IPS-11a (cell line): Measurements from ENCODE around the gene CTIF.

Experiments used
- H3K4me3 ChIP-seq: one replicate; pipeline ENCODE4 v1.5.1; 2013; ENCODE audit warnings: low read depth, low read length, control low read depth

Gene CTIF

DNA sequence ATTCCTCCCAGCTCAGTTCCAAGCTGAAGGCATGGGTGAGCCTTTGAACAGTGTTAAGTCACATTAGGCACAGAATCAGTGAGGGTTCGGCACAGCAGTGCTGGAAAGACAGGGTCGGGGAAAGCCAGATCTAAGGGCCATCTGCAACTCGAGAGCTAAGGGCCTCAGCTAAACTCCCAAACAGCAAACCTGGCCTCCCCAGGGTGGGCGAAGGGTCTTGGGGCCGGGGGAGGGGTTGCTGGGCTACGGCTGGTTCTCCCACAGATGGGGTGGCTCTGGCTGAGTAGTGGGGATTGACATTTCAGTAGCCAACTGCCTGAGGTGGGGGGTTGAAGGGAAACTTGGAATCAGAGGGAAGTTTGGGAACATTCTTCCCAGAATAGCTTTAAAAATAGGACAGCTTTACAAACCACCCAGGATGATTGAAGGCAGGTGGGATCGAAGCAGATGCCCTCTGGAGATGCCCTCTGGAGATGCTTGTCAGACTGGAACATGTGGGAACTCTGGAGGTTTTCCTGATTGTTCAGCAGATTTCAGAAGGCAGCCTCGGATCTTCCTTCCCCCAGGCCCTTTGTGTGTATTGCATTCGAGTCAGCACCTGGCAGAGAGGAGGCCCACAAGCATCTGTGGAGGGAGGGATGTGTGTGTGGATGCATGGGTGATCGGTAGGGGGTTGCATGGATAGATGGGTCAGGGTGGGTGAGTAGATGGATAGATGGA lies 255.6 kb downstream of the CTIF start:
- H3K4me3 ChIP-seq, result no peak overlapping the region

DNA sequence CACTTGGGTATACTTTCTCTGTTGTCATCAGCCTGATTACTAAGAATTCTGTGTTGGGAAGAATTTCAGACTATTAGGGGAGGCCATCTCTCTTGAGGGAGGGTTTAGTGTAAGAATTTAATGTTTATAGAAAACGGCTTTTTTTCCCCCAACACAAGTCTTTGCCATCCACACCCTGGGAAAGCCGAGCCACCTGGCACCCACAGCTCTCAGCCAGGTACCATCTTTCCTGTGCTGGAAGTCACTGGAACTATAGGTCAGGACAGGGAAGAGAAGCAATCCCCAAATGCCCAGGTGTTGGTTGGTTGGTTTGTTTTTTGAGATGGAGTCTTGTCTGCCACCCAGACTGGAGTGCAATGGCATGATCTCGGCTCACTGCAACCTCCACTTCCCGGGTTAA lies 256.9 kb downstream of the CTIF start:
- H3K4me3 ChIP-seq, result no peak overlapping the region

DNA sequence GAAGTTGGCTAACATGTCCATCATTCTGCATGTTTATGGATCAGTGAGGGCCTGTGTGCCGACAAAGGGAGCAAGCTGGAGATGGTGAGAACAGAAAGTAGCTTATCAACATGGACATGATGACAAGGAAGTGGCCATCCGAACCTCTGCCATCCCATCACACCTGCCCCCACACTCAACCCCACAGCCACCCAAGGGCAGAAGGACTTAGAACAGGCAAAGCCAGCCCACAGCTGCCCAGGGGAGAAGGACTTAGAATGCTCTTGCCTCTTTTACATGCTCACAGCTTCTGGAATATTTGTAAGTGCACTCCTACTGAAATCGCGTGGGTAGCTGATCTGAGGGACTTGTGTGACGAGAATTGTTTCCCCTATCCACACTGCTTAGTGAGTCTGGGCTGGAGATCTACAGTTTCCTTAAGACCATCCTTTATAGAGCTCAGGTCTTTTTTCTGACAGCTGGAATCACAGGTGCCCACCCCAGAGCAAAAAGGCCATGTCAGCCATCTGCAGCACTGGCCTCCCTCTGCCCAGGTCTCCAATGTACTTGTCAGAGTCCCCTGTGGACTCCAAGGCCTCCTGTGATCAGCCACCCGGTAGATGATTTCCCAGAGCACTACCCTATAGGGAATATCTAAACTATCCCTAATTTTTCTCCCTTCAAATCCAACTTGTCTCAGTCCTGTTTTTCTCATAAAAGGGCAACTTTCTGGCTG lies 257.8 kb downstream of the CTIF start:
- no peak overlapping the region for H3K4me3 ChIP-seq

DNA sequence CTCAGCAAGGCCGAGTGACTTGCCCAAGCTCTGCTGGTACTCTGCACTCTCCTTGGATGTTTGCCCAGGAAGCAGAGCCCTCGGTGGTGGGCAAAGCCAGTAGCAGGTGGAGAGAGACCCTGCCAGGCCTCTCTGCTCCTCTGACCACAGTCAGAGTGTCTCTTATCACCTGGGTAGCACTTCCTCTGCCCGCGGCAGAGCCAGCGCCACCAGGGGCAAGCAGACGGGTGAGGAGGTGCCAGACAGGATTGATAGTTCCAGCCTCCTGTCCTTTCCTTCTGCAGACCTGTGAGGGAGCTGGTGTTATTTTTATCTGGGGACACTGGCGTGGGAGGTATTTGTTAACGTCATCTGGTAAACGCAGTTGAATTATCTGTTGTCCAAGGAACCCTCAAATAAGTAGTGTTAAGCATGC lies 259.0 kb downstream of the CTIF start:
- no peak overlapping the region for H3K4me3 ChIP-seq

DNA sequence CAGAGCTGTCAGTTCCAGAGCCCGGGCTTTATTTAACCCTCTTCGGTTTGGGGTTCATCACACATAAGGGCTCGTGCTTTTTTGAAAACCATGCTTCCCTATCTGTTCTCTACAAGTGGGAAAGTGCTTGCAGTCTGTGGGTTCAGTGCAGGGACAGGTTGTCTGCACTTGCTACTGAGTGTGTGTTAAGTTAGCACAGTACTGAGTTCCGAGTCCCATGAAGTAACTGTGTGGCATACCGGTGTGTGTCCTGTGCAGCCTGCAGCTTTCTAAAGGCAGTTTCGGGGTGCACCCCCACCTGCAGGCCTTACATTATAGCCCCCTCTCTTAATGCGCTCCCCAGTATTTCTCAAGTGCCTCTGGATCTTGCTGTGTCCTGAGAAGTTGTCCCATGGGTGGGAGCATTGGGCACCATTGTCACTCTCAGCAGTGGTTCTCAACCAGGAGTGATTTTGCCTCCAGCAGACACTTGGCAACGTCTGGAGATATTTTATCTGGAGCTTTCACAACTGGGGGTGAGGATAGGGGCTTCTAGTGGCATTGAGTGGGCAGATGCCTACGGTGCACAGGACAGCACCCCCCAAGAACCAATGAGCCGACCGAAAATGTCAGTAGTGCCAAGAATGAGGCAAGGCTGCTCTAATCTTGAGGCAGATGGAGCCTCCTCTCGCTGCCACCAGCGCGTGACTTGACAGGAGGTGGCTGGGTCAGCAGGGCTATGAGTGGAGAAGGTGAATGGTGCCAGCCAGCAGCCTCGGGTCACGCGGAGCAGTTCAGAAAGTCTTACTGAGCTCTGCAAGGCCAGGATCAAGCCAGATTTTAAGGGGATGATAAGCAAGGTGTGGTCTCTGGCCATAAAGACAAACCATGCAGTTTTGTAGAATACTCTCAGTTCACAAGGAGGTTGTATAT lies 259.8 kb downstream of the CTIF start:
- no peak overlapping the region for H3K4me3 ChIP-seq

DNA sequence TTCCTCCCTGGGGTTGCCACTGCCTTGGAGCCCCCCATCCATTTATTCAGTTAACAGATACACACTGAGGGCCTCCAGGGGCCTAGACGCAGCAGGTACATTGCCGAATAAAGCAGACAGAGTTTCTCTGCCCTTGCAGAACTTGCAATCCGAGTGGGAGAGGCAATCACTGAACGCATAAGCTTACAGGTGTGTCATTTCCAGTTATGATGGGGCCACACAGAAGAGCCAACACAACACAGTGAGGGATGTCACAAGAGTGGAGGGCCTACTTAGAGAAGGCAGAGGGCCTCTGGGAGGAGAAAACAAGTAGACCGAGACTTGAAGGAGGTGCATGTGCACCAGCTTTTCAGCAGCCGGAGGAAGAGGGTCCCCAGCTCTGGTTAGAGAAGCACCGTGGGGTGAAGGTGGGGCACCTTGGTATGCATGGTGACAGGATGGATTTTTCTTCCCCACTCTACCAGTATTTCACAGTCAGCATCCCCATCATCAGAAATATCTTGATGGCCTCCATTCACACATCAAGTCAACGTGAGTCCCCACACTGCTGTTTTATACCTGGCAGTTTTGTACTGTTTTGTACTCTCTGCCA lies 261.0 kb downstream of the CTIF start:
- no peak overlapping the region for H3K4me3 ChIP-seq

DNA sequence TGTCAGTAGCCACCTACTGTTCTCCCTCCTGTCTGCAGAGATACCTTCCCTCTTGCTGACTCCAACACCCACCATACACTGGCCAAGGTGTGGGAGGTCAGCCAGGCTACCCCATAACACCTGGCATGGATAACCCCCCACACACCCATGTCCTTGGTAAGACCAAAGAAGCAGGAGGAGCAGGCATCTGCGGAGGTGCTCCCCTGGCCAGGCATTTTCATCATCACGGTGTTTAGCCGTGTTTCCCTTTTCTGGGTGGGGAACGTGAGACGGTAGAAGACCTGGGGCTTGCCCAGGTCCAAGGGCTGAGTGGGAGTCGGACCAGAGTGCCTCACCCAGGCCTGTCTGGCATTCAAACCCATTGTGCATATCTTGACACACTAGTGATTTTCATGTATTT lies 261.6 kb downstream of the CTIF start:
- no peak overlapping the region for H3K4me3 ChIP-seq

DNA sequence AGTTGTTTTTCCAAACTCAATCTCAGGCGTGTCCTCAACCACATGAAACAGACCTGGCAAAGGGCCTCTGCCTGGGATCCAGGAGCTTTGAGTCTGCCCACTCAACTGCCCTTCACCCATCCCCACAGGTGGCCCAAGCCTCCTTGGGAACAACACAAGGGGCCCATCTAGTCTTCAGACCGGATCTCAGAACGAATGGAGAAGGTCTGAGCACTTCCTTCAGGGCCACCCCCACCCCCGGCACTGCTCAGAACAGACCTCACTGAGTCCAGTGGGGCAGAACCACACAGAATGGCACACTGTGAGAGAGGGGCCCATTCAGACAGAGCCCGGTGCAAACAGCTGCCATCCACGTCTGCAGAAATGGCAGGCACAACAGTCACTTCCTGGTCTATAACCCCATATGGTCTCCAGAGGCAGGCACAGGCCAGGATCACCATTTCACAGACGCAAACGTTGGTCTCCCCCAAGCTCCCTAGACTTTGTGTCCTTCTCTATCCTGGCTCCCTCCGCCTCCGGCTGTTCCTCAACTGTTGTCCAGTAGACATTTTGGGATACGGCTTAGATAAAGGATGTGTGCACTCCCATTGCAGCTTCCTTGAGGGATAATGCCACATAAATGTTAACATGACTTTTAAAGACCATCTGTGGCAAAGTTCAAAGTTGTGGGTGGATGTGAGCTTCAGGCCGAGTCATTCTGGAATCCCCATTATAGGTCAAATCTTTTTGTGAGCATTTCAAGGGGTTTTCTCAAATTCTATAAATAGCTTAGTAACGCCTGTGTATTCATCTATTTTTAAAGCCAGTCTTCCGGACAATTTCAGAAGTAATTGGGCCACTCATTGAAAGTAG lies 262.3 kb downstream of the CTIF start:
- no peak overlapping the region for H3K4me3 ChIP-seq

DNA sequence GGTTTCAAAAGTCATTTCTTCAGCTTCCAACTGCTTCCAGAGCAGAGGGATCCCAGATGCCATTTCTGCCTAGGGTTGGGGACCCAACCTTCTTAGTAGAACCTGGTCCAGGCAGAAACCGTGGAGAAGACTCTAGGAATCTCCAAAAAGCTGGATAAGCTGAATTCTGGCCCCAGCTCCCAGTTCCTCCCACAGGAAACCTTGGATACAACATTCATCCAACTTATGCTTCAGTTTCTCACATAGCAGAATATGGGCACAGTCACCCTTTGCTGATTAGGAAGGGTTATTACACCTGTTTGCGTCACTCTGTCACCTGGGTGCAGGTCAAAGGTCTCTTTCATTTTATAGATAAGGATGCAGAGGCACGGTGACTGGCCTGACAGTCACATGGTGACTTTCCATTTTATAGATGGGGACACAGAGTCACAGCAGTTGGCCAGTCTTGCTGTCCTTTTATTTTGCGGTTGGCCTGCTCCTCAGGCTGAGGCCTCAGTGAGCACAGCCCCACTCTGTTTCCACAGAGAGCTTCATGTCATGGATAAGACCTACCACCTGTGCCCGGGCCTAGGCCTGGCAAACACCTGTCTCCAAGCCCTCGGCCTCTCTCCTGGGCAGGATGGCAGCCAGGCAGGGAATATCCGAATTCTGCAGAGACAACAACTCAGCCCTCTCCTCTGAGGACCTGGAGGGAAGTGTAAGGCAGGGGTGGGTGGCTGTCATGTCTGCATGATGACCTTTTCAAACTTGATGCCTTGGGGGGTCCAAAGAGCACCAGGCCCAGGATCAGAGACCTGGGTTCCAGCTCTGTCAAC lies 263.1 kb downstream of the CTIF start:
- H3K4me3 ChIP-seq, result no peak overlapping the region

DNA sequence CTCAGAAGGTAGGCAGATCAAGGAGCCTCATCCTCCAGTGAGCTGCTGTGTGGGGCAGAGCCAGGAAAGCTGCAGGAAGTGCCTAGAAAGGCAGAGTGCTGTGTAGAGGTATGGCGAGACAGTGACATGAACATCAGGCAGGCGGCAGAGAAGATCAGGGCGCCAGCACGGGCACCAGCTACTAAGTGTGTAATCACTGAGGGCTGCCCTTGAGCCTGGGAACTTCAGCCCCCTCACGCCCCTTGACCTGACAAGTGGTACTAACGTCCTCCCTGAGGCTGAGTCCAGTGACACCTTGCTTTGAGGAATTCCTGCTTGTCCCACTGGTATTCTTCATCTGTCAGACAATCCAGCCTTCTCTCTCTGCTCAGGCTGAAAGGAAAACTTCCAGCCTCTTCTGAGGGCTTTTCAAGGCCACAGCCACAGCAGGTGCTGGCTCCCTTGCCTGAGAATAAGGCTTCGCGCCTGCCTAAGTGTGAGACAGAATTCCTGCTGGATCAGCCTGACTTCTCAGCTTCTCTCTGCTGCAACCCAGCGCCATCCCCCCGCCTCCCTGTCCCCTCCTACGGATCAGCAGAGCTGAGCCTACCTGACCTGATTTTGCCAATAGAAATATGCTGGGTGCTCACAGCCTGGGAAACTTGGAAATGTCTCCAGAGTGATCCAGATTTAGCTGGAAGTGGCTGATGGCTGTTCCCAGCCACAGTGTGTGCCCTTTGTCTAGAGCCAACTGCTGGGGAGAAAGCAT lies 263.9 kb downstream of the CTIF start:
- H3K4me3 ChIP-seq, result no peak overlapping the region

DNA sequence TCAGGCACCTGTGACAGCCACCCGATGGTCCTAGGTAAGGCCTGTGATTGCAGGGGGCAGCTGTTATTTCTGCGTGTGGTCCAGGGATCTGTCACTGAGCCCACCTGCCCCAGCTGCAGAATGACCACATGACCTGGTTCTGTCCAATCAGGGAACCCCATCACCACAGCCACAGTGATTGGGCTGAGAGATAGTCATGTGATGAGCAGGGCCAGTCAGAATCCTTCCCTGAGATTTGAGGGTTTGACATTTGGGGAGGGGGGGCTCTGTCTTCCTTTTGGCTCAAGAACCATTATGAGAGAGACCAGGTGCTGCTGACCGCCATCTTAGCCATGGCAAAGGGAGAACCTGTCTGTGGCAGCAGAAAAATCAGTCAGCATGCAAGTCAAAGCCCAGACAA lies 264.7 kb downstream of the CTIF start:
- no peak overlapping the region for H3K4me3 ChIP-seq

DNA sequence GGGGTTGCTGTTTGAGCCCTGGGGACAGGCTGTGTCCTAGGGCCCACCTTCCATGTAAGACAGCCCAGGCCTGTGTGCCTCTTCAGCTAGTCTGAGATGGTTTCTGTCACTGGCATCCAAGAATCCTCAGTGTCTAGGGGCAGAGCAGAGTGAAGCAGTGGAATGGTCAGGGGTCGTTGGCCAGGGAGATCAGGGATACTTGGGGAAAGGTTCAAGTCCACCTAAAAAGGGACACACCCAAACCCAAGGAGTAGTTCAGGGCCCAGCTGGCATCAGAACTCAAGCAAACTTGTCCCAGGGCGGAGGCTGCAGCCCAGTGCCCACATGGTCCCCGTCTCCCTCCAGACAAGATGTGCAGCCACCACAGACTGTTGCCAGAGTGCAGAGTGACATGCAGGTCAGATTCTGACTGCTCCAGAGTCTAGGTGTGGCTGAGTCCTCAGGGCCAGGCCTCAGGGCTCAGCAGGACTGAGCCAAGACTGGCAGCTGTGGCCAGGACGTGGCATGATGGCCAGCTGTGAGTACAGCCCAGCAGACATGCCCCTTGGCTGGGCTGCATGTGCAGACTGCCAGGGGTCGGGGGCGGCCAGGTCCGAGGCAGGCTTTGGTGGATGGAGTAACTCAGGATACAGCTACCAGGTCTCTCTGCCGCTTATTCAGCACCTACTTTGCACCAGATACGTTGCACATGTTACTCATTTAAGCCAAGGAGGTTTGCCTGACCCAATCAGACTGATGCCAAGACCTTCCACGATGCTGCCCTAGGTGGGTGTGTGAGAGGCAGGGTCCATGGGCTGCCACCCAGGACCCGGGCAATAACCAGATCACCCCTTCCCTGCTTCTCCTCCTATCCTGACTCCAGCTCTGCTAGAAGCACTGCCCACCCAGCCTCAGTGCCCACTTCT lies 265.4 kb downstream of the CTIF start:
- no peak overlapping the region for H3K4me3 ChIP-seq

DNA sequence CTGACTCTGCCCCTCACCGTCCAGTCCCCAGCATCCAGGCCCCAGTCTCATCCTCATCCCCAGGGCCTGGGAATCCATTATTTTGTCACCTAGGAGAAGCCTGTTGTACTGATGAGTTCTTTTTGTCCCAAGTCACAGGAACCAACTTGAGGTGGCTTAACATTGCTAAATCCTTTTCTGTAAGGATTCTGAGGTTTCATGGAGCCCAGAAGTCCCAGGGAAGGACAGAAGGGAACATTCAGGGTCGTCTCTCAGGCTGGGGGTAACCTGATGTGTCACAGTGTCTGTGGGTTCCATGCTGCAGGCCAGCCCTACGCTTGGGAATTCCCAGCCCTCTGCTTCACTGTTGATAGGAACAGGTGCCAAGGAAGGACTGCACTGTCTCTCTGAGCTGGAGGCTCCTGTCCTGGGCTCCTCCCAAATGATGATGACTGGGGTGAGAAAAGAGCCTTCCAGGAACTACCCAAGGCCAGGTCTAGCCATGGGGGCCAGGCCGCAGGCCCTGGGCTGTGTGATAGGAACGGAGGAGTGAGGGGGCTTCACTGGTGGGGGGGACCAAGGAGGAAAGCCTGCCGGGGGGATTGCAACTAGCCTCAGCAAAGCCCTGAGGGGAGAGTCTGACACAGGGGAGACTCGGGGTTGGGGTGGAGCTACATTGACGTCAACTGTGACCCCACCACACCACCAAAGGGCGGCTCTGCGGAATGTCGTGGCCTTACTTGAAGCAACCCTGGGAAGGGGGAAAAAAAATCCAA lies 266.2 kb downstream of the CTIF start:
- no peak overlapping the region for H3K4me3 ChIP-seq

DNA sequence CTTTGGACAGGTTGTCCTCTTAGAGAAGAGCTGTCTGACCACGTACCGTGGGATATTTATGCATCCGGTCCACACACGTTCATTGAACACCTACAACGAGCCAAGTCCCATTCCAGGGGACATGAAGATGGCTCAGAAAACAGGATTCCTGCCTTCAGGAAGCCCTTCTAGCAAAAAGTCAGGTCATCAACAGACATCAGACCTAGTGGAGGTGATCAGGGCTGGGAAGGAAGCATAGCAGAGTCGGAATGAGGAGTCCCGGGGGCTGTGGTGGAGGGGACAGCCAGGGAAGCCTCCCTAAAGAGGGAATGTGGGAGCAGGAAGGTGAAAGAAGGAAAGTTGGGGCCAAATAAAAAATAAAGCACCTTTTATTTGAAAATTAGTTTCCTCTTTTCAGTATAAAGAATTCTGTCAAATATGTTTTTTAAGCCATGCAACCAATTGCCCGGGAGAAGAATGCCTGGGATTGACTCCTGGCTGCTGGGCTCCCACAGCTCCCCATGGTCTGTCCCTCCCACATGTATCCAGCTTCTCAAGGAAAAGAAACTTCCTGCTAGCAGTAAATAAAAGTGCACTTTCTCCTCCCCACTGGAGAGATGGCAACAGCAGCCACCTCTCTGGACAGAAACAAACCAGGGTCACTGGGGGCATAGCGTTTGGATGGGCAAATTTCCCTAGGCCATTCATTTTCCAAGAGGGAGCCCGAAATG lies 267.1 kb downstream of the CTIF start:
- H3K4me3 ChIP-seq, result no peak overlapping the region

DNA sequence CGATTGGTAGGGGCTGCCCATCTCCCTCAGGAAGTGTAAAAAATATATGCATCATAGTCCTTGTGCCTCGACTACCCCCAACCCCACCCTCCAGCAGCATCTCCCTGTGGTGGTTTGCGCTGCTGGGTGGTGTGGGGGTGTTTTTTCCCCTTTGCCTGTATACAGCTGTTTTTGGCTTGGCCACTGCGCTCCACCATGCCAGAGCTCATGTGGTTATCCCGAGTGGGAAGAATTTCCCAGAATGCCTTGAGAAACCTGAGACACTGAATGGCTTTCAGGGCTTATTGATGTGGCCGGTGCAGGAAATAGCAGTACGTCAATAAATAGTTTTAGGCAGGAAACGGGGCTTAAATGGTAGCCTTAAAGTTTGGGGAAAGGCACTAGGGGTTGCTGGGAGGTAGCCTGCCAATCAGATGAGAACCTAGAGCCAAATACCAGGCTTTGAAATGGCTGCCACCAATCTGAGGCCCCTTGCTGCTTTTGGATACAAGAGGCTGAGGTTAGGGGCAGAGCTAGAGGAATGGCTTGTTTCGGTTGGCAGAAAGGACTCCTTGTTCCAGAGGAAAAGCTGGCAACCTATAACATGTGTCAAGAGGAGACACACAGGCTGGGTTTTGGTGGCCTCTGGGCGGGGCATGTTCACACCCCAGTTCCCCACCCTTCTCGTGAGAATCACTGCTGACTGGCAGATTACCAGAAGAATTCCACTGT lies 267.9 kb downstream of the CTIF start:
- H3K4me3 ChIP-seq, result no peak overlapping the region

DNA sequence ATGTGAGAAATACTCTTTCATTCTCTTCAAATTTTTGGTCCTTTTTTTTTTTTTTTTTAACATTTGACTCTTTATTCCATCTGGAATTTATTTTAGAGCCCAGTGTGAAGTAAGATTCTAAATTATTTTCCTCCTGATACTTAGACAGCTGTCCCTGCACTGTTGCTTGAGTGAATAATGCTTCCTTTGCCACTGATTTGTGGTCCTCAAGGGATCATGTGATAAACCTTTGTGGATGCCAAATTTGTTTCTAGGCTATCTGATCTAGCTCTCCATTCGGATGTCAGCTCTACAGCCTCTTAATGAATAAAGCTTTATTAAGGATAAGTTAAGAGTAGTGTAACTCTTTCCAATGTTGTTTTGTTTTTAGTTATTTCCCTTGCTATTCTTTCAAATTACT lies 269.6 kb downstream of the CTIF start:
- H3K4me3 ChIP-seq, result no peak overlapping the region
